GM19239 (cell line): Measurements from ENCODE around the gene LHPP.

ENCODE experiments used
- DNase-seq: peaks from one replicate; pipeline ENCODE4 v3.0.0; 2011; ENCODE audit warnings: low spot score; ENCODE audit not compliant: insufficient read length
- FAIRE-seq: peaks from 2 replicates; lab custom pipeline; 2011; peaks lifted over from hg19 to GRCh38; lab: Jason Lieb, UNC

Gene LHPP

DNA sequence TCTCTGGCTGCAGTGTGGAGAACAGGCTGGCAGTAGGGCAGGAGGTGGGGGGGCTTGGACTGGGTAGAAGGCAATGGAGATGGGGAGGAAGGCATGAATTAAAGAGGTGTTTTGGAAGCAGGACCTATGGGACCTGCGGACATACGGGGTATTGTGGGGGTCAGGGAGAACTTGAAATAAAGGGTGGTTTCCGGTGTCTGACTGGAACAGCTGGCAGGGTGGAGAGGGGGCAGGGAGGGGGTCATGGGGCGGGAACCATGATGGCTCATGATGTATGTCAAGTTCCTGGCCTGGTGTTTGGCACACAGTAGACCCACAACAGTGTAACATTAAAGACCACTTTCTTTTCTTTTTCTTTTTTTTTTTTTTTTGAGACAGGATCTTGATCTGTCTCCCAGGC lies 5.5 kb downstream of the LHPP start:
- DNase-seq = no peak
- no peak for FAIRE-seq

DNA sequence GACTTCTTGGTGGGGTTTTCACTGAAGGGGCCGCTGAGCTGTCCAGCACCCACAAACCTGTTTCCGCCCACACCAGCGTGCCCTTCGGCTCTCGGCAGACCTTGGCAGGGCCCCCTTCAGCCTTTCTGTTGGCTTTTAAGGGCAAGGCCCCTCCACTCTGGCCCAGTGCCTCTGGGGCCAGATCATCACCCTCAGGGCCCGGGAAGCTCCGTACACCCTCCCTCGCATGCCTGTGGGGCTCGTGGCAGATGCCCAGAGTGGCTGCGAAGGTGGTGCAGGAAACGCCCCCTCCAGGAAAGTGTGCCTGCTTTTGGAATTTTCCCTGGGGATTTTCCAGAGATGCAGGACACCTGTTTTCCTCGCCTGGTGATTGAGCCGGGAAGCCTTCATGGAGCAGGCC lies 7.0 kb downstream of the LHPP start:
- no peak for DNase-seq
- no peak for FAIRE-seq

DNA sequence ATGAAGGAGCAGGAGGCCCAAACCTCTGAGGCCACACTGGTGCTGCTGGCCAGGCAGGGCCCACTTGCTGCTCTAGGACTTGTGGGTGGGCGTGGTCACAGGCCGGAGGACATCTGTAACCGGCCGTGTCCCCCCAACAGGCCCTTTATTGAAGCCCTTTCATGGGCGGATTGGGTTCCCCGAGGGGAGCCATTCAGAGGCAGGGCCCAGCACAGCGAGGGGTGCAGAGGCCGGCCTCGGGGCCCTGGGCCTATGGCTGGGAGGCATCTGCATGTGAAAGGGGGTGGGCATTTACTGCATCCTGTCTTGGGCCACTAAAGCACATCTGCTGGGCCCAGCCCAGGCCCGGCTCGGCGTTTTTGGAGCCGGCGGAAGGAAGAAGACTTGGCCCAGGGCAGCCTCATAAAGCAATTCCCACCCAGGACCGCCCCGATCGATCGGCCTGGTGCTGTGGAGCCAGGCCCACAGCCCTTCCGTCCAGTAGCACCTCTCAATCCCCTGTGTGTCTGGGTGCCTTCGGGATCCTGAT lies 8.4 kb downstream of the LHPP start:
- no peak for FAIRE-seq

DNA sequence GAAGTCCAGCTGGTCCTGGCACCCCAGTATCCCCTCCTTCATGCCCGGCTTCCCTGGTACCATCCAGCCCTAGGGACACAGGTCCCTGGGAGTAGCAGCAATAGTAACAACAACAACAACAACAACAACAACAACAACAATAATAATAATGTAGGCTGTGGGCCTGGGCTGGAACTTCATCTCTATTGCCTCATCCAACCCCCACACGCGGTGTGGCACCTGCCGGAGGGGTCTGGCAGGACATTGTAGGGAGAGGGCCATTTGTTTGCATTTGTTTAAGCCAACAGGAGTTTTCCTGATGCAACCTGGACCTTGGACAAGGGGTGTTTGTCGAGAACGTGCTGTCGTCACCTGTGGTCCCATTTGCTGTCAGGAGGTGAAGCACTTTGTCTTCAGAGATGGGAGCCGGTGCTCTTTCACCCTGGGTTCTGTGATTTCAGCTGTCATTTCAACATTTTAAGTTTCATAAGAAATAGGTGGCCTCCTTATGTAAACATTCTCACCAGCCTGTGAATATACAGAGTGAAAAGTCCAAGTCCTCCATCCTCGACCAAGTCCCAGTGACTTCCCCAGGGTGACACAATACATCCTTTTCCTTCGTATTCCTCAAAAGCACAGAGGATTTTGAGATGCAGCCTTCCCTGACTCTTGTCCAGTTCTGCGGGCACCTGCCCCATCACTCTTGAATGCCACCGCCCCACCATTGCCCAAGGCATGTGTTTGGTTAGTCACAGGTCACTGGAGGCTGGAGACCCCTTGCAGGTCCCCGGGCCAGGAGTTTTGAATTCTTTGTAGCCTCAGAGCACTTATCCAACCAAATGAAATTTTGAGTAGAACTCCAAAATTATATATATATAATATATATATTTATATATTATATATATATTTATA lies 9.2 kb downstream of the LHPP start:
- DNase-seq (no peak), FAIRE-seq (no peak)

More for the DNA sequence above, 8.4 kb downstream of the LHPP start:
- no peak for DNase-seq

DNA sequence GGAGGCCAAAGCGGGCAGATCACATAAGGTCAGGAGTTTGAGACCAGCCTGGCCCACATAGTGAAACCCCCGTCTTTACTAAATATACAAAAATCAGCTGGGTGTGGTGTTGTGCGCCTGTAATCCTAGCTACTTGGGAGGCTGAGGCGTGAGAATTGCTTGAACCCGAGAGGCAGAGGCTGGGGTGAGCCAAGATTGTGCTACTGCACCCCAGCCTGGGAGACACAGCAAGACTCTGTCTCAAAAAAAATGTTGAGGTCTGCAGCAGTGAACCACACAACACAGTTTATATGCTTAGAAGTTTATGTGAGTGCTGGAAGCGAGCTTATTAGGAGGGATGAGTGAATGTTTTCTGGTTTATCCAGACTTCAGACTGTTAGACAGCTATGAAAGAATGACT lies 10.4 kb downstream of the LHPP start:
- DNase-seq = no peak
- FAIRE-seq = no peak

DNA sequence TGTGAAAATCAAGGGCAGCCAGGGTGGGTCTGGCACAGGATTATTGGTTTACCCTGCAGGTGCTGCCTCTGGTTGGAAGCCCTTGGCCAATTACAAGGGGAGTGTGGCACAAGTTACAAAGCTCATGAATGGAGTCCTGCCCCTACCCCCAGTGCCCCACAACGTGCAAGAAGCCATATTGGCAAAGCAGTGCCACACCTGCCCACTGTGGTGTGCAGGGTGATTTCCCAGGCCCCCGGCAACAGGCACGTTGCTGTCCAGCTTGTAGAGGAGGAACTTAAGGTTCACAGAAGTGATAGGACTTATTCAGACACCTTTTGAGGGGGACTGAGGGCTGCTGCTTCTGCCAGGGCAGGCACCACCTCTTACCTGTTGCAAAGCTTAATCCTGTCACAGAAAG lies 11.4 kb downstream of the LHPP start:
- no peak for DNase-seq
- FAIRE-seq = no peak

DNA sequence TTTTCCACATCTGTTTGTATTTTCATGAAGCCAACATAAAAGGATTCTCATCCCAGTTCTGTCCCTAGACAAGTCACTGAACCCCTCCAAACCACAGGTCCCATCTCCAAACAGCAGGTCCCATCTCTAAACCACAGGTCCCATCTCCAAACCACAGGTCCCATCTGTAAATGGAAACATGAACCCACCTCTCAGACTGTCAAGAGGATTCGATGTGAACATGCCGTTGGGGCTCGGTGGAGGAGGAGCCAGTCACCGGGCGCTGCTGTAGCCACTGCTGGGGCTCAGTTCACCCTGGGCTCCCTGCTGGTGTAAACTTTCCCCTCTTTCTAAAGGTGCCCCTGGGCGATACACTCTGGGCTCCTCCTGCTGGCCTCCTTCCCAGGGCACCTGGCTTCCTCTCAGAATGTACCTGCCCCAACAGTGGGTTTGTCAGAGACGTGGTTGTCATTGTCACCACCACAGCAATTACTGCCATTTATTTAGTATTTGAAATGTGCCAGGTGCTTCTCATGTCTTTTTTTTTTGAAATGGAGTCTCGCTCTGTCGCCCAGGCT lies 13.0 kb downstream of the LHPP start:
- no peak for FAIRE-seq
- no peak for DNase-seq

DNA sequence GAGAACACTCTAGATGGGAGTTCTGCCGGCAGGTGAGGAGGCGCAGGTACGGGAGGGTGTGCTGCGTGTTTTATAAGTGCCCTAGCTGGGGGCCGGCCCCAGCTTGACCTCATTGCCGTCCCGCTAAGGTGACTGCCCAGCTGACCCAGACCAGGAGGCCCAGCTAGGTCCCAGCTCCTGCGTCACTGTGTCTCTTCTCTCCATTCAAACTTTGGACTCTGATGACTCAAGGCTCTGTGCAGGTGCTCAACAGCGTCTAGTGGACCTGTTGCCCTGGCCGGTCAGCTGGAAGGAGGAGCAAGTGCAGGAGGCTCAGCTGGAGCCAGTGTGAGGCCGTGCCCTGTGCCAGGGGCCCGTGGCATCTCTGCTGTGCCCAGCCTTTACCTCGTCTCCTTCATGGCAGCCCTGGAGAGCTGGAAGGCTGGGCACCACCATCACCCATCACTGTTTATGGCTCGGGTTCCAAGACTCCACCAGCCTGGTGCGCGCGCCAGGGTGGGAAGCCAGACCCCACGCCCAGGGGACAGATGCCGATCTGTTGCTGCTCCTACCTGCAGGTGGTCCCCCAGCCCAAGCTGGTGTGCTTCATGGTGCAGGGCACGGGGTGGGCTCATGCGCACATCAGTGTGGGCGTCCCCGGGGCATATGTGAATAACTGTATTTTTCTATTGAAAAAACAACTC lies 14.6 kb downstream of the LHPP start:
- FAIRE-seq (no peak), DNase-seq (no peak)

DNA sequence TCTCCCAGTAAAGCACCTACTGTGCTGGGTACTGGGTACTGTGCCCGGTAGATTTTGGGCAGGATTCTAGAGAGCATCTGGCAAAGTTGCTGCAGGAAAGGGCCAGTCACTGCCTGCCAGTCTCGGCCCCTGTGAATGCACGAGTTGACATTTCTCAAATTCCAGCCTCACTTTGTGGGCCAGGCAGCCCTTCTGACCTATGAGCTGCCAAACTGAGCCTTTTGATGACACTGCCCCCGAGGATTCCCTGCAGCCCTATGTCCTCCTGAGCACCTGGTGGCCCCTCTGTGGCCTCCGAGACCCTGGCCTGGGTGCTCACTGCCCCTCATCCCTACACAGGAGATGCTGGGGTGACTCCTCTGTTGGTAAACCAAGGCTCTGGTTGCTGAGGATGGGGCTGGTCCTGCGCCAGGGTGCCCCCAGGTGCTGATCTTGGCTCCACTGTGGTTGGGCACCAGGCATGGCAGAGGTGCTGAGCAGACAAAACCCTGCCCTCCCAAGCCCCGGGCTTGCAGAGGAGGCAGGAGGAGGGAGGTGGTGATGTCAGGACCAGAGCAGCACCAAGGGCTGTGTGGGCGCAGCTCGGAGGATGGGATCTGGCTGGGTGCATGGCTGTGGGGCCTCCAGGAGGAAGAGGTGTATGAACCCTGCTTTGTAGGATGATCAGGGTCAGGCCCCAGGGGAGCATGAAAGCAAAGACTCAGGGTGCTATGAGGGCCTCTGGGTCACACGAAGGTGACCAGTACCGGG lies 16.2 kb downstream of the LHPP start:
- FAIRE-seq = no peak
- DNase-seq = no peak

DNA sequence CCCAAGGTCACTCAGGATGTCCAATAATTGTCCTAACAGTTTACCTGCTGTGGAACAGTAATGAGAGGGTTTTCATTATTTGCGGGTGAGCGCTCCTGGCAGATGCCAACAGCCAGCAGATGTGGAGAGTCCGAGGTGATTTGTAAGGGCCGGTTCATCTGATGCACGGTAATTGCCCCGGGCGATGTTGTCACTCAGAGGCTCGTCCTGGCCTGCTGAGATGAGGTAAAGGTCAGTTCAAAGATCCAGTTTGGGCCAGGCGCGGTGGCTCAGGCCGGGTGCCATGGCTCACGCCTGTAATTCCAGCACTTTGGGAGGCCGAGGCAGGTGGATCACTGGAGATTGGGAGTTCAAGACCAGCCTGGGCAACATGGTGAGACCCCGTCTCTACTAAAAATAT lies 16.9 kb downstream of the LHPP start:
- DNase-seq (no peak), FAIRE-seq (no peak)

DNA sequence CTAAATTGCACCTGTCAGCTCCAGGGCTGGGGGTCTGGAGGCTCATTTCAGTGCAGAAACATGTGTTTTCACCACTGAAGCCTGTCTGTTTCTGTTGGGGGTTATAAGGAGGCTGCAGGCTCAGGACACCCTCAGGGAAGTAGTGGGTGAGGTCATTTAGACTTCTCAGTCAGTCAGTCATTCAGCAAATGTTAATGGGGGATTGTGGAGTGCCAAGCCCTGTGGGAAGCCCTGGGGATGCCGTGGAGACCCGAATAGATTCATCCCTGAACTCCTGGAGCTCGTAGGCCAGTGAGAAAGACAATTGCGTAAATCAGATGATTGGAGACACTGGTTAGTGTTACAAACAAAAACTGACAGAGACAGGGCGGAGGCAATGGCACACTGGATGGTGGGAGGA lies 19.2 kb downstream of the LHPP start:
- FAIRE-seq (no peak), DNase-seq (no peak)

DNA sequence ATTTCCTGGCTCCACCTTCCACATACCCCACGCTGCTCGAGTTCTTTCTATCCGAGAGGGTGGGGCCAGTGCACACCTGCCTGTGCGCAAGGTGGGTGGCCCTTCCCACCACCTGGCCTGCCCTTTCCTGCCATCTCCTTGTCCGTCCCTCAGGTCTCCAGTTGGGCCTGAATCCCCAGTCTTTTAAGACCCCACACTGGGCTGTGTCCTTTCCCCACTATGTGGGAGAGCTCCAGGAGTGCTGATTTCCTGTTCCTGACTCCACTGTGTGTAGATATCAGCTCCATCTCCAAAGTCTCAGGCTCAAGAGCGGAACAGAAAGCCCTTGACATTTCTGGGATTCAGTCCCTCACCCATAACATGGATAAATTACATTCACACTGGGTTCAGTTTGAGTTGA lies 20.1 kb downstream of the LHPP start:
- DNase-seq = no peak
- FAIRE-seq = no peak

DNA sequence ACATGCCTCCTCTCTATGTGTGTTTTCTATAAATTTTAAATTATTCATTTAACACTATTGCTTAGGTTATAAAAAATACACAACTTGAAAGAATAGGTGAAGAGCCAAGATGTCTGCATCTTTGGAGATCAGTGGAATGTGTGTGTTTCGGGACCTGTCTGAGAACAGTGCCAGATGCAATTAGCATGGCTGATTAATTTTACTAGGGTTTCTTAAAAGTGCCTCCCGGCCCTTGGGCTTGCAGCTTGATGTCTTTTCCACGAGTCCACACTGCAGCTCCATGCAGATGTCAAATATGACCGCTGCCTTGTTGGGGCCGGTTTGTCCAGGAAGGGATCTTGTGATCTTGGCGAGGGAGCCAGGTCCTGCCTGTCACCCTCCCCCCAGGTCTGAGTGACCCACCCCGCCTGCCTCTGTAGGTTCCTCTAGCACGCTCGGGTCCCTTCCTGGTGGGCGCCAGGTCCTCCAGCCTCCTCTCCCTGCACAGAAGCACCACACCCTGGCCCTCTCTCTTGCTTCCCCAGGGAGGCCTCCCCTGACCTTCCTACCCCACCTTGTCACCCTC lies 20.7 kb downstream of the LHPP start:
- no peak for DNase-seq
- no peak for FAIRE-seq

DNA sequence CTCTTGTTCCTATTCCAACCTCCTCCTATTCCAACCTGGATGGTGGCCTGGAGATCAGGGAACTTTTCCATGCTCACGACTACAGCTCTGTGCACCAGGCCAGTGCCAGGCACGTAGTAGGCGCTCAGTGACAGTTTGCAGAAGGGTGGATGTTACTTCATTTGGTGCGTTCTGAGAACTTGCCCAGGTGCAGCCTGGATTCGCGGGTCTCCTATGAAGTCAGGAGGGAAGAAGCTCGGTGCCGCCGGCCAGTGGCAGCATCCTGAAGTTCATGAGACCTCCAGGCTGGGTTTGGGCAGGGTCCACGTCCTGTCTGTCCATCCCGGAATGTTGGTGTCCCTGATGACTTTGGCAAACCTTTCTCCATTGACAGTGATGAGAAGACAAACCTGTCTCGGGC lies 21.3 kb downstream of the LHPP start:
- FAIRE-seq (no peak), DNase-seq (no peak)

DNA sequence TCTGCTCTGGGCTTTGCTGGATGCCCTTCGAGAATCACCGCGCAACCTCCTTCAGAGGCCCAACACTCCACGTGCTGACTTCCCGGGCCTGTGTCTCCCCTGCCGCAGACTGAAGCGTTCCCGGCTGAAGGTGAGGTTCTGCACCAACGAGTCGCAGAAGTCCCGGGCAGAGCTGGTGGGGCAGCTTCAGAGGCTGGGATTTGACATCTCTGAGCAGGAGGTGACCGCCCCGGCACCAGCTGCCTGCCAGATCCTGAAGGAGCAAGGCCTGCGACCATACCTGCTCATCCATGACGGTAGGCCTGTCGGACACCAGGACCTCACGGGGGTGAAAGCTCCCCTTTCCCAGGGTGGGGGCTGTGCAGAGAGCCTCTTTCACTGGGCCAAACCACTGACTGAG lies 22.4 kb downstream of the LHPP start:
- DNase-seq (no peak), FAIRE-seq (no peak)

DNA sequence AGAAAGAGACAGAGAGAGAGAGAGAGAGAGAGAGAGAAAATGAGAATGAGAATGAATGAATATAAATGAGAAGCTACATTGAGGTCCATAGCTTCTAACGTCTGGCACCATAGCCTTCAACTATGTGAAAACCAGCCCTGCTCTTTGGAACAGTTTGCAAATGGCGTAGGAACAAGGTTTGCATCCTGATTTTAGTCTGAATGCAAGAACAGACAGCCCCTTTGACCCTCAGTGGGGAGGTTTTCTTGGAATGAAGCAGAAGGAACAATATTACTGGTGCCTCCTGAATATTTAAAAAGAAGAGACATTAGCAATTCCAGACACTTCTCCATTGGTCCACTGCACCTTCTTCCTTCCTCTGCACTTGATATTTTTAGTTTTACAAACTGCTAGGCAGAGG lies 23.0 kb downstream of the LHPP start:
- no peak for FAIRE-seq
- DNase-seq = no peak

DNA sequence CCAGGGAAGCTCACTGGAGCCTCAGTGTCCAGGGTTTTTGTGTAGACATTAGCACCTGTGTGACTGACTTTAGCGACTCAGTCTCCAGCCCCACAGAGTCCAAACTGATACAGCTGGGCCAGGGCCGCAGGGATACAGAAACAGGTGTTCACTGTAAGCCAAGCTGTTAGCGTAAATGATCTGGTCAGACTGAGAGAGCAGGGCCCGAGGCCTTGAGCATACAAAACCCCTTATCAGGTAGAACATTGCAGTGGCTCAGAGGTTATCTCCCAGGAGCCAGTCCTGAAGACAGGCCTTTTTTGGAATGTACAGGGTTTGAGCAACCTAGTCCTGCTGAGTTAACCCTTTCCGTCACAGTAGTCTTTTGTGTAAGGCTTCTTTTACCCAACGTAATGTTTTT lies 25.0 kb downstream of the LHPP start:
- DNase-seq (no peak), FAIRE-seq (no peak)

DNA sequence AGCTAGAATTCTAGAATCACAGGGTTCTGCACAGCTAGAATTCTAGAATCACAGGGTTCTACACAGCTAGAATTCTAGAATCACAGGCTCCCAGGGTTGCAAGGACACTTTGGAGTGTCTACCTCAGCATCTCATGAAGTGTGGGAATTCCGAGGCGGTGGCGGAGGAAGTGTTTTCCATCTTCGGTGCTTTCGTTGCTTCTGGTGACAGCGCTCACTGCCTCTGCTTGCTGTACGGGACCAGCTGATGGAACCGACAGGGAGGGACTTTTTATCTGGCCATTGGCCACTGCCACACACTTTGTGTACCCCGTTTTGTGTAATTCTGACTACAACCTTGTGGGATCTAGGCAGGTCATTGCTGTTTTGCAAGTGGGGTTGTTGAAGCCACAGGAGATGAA lies 29.5 kb downstream of the LHPP start:
- no peak for FAIRE-seq
- no peak for DNase-seq

DNA sequence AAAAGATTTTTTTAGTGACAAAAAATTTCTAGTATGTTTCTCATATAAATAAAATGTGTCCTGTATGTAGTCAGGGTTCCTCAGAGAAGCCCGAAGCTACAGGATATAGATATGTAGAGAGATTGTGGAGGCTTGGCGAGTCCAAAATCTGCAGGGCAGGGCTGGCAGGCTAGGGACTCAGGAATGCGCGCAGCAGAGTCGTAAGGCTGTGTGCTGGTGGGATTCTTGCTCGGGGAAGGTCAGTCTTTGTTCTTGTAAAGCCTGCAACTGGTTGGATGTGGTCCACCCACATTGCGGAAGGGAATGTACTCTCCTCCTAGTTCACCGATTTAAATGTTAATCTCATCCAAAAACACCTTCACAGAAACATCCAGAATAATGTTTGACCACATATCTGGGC lies 30.6 kb downstream of the LHPP start:
- FAIRE-seq = no peak
- DNase-seq = no peak

DNA sequence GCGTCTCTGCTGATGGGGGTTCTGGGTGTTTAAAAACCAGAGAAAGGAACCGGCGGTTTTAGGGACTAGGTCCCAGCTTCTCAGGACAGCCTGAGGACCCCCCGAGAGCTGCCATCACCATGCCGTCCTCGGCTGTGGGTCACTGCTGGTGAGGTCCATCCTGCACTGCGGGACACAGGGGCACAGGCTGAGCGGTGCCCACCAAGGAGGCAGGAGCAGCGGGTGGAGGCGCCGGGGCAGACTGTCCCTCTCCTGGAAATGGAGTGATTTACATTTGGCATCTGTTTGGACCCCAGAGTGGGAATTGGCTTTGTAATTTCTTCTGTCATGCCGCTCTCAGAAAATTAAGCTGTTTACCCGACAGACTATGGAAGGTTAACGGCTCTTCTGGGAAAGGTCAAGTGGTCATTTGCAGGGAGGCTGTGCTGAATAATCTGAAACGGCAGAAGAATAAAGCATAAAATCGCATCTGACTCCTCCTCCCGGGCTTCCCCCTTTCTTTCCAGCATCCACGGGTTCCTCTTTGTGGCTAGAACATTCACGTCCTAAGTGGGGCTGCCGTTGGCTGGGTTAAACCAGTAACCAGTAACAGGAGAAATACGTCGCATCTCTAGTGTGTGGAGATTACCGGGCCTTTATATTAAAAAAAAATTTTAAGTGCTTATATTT lies 31.7 kb downstream of the LHPP start:
- no peak for FAIRE-seq
- DNase-seq = no peak
